CD14-positive monocyte (primary cell): ENCODE measurements around the gene RELL1. TPM values are rescaled to one million over a fixed set of nuclear protein-coding genes. Genes with fewer than 3 reads are reported as not detected.

Experiments
- DNase-seq, 3 donors: peaks; one replicate each; pipeline ENCODE4 v3.0.0-alpha.2; 2011 to 2022
- H2AFZ ChIP-seq: 2 replicates; pipeline ENCODE4 v1.6.0; 2012; ENCODE audit warnings: mild to moderate bottlenecking, low read depth, low read length, inconsistent platforms; ENCODE audit not compliant: insufficient read depth, poor library complexity, severe bottlenecking
- H3K27ac ChIP-seq, 2 donors: 1 replicate in 1 of 2; 2 replicates in 1 of 2; pipeline ENCODE4 v1.5.1; 2012 to 2013; ENCODE audit warnings: low read length in 2 of 2, control low read depth in 1 of 2, inconsistent platforms in 1 of 2, low read depth in 1 of 2, mild to moderate bottlenecking in 1 of 2
- H3K27me3 ChIP-seq, 2 donors: one replicate each; pipeline versions ENCODE4 v1.6.0 to v1.6.1; 2011 to 2013; ENCODE audit warnings: low read length in 2 of 2; ENCODE audit not compliant: control insufficient read depth in 2 of 2, insufficient read depth in 2 of 2
- H3K36me3 ChIP-seq, 2 donors: replicated peaks in 1 of 2; 1 replicate in 1 of 2; 2 replicates in 1 of 2; pipeline versions ENCODE4 v1.5.1 to v1.6.1; 2012 to 2013; ENCODE audit warnings: low read length in 2 of 2, control low read depth in 1 of 2, inconsistent platforms in 1 of 2, mild to moderate bottlenecking in 1 of 2; ENCODE audit not compliant: insufficient read depth in 2 of 2, control insufficient read depth in 1 of 2
- H3K4me1 ChIP-seq, 2 donors: 1 replicate in 1 of 2; 2 replicates in 1 of 2; pipeline versions ENCODE4 v1.5.1 to v1.6.1; 2012 to 2013; ENCODE audit warnings: low read length in 2 of 2, control low read depth in 1 of 2, inconsistent platforms in 1 of 2, mild to moderate bottlenecking in 1 of 2, moderate library complexity in 1 of 2; ENCODE audit not compliant: insufficient read depth in 2 of 2, control insufficient read depth in 1 of 2
- H3K4me2 ChIP-seq: replicated peaks from 2 replicates; pipeline ENCODE3; 2012; ENCODE audit warnings: low read length, moderate library complexity, mild to moderate bottlenecking; ENCODE audit not compliant: poor library complexity, severe bottlenecking; ENCODE audit errors: extremely low read depth
- H3K4me3 ChIP-seq, 3 experiments: fragments of 200-600 bp in 1 of 3; sonication (generic) in 1 of 3; replicated peaks in 1 of 3; 1 replicate in 2 of 3; 2 replicates in 1 of 3; pipeline ENCODE4 v1.5.1; 2011 to 2013; ENCODE audit warnings: low read length in 3 of 3, mild to moderate bottlenecking in 3 of 3, control low read depth in 2 of 3, low read depth in 2 of 3, inconsistent platforms in 1 of 3, moderate library complexity in 1 of 3
- H3K79me2 ChIP-seq: 2 replicates; pipeline ENCODE4 v1.6.0; 2012; ENCODE audit warnings: mild to moderate bottlenecking, control low read depth, inconsistent platforms, low read length, moderate library complexity; ENCODE audit not compliant: insufficient read depth
- H3K9ac ChIP-seq: 2 replicates; pipeline ENCODE4 v1.6.0; 2017; ENCODE audit warnings: low read length, mild to moderate bottlenecking; ENCODE audit not compliant: insufficient read depth, poor library complexity, severe bottlenecking
- H3K9me3 ChIP-seq, 2 donors: replicated peaks in 1 of 2; 1 replicate in 1 of 2; 2 replicates in 1 of 2; pipeline versions ENCODE4 v1.5.1 to v1.6.1; 2012 to 2013; ENCODE audit warnings: low read length in 2 of 2, control low read depth in 1 of 2; ENCODE audit not compliant: control insufficient read depth in 1 of 2, insufficient read depth in 1 of 2
- H4K20me1 ChIP-seq: 2 replicates; pipeline ENCODE4 v1.6.0; 2012; ENCODE audit warnings: mild to moderate bottlenecking, low read length, control low read depth, moderate library complexity; ENCODE audit not compliant: insufficient read depth
- H3K27ac Mint-ChIP-seq, 7 donors: one replicate each; pipeline ENCODE4 v1.8.0; 2020; ENCODE audit warnings: mild to moderate bottlenecking in 7 of 7, mixed read lengths in 7 of 7, moderate library complexity in 6 of 7, inconsistent platforms in 2 of 7
- H3K27me3 Mint-ChIP-seq, 3 donors: one replicate each; pipeline ENCODE4 v1.8.0; 2021 to 2022; ENCODE audit warnings: low read depth in 3 of 3, mild to moderate bottlenecking in 3 of 3, mixed read lengths in 3 of 3, moderate library complexity in 3 of 3, inconsistent platforms in 1 of 3
- H3K36me3 Mint-ChIP-seq, 2 donors: one replicate each; pipeline ENCODE4 v1.8.0; 2020; ENCODE audit warnings: mixed read lengths in 2 of 2, inconsistent platforms in 1 of 2, mild to moderate bottlenecking in 1 of 2
- H3K4me1 Mint-ChIP-seq: one replicate; pipeline ENCODE4 v1.8.0; 2020; ENCODE audit warnings: mild to moderate bottlenecking, mixed read lengths
- H3K4me3 Mint-ChIP-seq, 2 donors: one replicate each; pipeline ENCODE4 v1.8.0; 2020; ENCODE audit warnings: mild to moderate bottlenecking in 2 of 2, mixed read lengths in 2 of 2, moderate library complexity in 1 of 2
- H3K9me3 Mint-ChIP-seq, 7 donors: one replicate each; pipeline ENCODE4 v1.8.0; 2020 to 2022; ENCODE audit warnings: mixed read lengths in 7 of 7, mild to moderate bottlenecking in 6 of 7, moderate library complexity in 6 of 7, inconsistent platforms in 2 of 7
- WGBS: methylation state at CpG from one replicate; pipeline ENCODE4 v1.1.5; 2013; ENCODE audit warnings: missing lambda C conversion rate; ENCODE audit not compliant: insufficient coverage; 5-methylcytosine and 5-hydroxymethylcytosine counted together
- intact Hi-C, 2 donors: fragments of 100-400 bp; cut with micrococcal nuclease; formaldehyde crosslinking; loops; one replicate each; pipeline versions ENCODE4 v1.15.0 to v1.15.1; 2023
- polyA plus RNA-seq, 3 donors: library from polyadenylated mRNA; depleted of rRNA in 1 of 3; unstranded in 2 of 3; stranded (reverse) in 1 of 3; fragments of 300-500 nt in 2 of 3; fragments of >200 nt in 1 of 3; fragmentation: Illumina TruSeq in 2 of 3; gene quantifications; 1 replicate in 2 of 3; 2 replicates in 1 of 3; pipeline ENCODE4 v1.2.3, GENCODE V29; 2012 to 2021
- TF ChIP-seq, protein P1 (sequence below): fragments of 200-600 bp; IDR thresholded peaks from one replicate; pipeline ENCODE4 v1.8.0; 2022; ENCODE audit warnings: antibody characterized with exemption, mild to moderate bottlenecking

The RELL1 gene
- polyA plus RNA-seq, 3 donors, result 13.3 to 30.2 (median 16.2) TPM

DNA sequence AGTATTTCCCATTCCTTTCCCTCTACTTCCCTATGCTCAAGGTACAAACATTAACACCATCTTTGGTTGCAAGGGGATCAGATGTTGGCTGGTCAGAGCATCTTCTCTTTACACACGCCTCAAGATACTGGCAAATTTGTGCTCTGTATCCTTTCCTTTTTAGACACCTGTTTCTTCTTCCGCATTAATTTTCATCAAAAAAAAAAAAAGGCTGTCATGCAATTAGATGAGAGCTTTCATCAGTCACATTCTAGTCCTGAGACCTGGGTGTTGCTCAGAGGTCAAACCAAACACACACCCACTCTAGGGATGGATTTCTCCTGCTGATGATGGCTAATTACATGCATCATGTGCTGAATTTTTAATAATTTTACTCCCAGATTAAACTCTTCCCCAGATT is 2.0 kb downstream of the RELL1 start:
- Histone ChIP-seq H3K27ac (peak overlapping the region in 1 of 2 donors; percentile 90), H3K9ac (no peak overlapping the region), H3K9me3 (no peaks in the 10 kb centered on the region), H3K36me3 (peaks cover 0 to 5% of the 10 kb centered on the region in 2 donors), H2AFZ (no peak overlapping the region), H3K4me1 (peaks cover 36 to 54% of the 10 kb centered on the region in 2 donors), H3K4me3 (peak overlapping the region in 1 of 3 experiments; percentile 89), H3K4me2 (peak overlapping the region; percentile 79), H4K20me1 (peaks cover 63% of the 10 kb centered on the region), H3K27me3 (no peaks in the 10 kb centered on the region), H3K79me2 (peaks cover 70% of the 10 kb centered on the region)
- no CpG with 5 or more reads among the region's 2 CpGs for WGBS
- intact Hi-C loops, result no loop called here
- Mint-ChIP-seq H3K4me3 (peak overlapping the region in 1 of 2 donors; percentile 88), H3K4me1 (peaks cover 41% of the 10 kb centered on the region), H3K27ac (peak overlapping the region in 5 of 7 donors; percentile 85 to 91 (median 90)), H3K9me3 (no peaks in the 10 kb centered on the region), H3K36me3 (peaks cover 0 to 33% of the 10 kb centered on the region in 2 donors), H3K27me3 (no peaks in the 10 kb centered on the region)
- TF ChIP-seq, protein P1, sequence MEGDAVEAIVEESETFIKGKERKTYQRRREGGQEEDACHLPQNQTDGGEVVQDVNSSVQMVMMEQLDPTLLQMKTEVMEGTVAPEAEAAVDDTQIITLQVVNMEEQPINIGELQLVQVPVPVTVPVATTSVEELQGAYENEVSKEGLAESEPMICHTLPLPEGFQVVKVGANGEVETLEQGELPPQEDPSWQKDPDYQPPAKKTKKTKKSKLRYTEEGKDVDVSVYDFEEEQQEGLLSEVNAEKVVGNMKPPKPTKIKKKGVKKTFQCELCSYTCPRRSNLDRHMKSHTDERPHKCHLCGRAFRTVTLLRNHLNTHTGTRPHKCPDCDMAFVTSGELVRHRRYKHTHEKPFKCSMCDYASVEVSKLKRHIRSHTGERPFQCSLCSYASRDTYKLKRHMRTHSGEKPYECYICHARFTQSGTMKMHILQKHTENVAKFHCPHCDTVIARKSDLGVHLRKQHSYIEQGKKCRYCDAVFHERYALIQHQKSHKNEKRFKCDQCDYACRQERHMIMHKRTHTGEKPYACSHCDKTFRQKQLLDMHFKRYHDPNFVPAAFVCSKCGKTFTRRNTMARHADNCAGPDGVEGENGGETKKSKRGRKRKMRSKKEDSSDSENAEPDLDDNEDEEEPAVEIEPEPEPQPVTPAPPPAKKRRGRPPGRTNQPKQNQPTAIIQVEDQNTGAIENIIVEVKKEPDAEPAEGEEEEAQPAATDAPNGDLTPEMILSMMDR, result no peak
- no peak for DNase-seq

DNA sequence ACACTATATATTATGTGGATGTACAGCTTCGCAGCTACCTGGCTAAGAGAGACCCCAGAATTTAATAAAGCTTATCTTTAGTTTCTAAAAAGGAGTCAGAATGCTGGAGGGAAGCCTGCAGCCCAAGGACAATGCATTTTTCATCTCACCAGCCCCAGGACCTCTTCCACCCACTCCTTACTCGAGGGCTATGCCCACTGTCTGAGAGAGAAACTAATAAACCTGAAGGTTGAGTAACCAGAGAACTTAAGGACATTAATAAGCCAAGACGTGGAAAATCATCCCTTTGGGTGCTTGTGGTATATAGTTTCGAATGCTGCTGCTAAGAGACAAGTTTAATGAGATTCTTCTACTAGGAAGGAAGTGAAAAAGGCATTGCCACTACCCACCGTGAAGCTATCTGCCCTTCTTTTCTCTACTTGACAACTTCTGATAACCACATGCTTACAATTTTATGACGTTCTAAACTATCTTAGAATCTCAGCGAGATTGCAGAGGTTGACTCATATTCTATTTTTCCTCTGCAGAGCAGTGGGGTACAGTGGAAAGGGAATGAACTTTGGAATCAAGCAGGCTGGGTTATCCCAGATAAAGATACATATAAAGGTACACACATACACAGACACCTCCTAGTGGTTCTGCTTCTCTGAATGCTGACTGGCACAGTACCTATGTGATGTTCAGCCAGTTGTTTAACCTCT is 3.3 kb downstream of the RELL1 start:
- Histone ChIP-seq H3K27me3 (no peaks in the 10 kb centered on the region), H3K4me1 (peaks cover 36 to 52% of the 10 kb centered on the region in 2 donors), H3K79me2 (peaks cover 83% of the 10 kb centered on the region), H3K4me2 (peak overlapping the region; percentile 47), H4K20me1 (peaks cover 76% of the 10 kb centered on the region), H3K4me3 (peak overlapping the region in 1 of 3 experiments; percentile 11), H3K9me3 (no peaks in the 10 kb centered on the region), H3K36me3 (peaks cover 2 to 6% of the 10 kb centered on the region in 2 donors), H3K9ac (no peak overlapping the region), H2AFZ (no peak overlapping the region), H3K27ac (peak overlapping the region in 1 of 2 donors; percentile 6)
- Mint-ChIP-seq H3K4me3 (no peak overlapping the region), H3K27ac (peak overlapping the region in 5 of 7 donors; percentile 33 to 69 (median 59)), H3K4me1 (peaks cover 46% of the 10 kb centered on the region), H3K36me3 (peaks cover 3 to 45% of the 10 kb centered on the region in 2 donors), H3K9me3 (no peaks in the 10 kb centered on the region), H3K27me3 (peaks cover 0 to 2% (median 0%) of the 10 kb centered on the region in 3 donors)
- TF ChIP-seq, protein P1, result no peak
- no peak for DNase-seq
- intact Hi-C loops, result no loop called here
- no CpG with 5 or more reads among the region's 7 CpGs for WGBS
